K562 (cell line): ENCODE data around the gene CTNNA3. TPM values are rescaled to one million over a fixed set of nuclear protein-coding genes. Genes with fewer than 3 reads are reported as not detected.

ENCODE experiments used
- ATAC-seq: fragments of 200-7000 bp; cut with Tn5 transposase; 3 replicates; pipeline ENCODE4 v1.9.1; 2020; ENCODE audit warnings: moderate library complexity
- BruUV-seq: library from RNA; stranded (reverse); fragments of 400-500 nt; replicated peaks from 2 replicates; lab custom pipeline; 2021; lab: Mats Ljungman, UMichigan
- CTCF ChIA-PET: fragments of 300-600 bp; formaldehyde crosslinking; extraction: SDS; loops from one replicate; lab custom pipeline; 2021; ENCODE audit warnings: low intra/inter-chr PET ratio; lab: Yijun Ruan, JAX
- POLR2A ChIA-PET: fragments of 300-600, 350-650 bp; sonication (Branson Sonifier 250); formaldehyde crosslinking; extraction: SDS; loops from one replicate; lab custom pipeline; 2021; ENCODE audit warnings: antibody characterized with exemption, inconsistent platforms; lab: Yijun Ruan, JAX
- DNase-seq, 4 experiments: peaks; one replicate each; pipeline versions ENCODE4 v3.0.0 to v3.0.0-alpha.2; 2011 to 2018; ENCODE audit warnings: low spot score in 3 of 4, mixed read lengths in 3 of 4; ENCODE audit errors: extremely low read depth in 1 of 4
- FAIRE-seq: peaks from 2 replicates; lab custom pipeline; 2011; peaks lifted over from hg19 to GRCh38; lab: Jason Lieb, UNC
- H2AFZ ChIP-seq: 2 replicates; pipeline ENCODE4 v1.6.0; 2011; ENCODE audit warnings: low read depth, low read length, control low read depth, inconsistent platforms
- H3K27ac ChIP-seq: fragments of 200-600 bp; 3 replicates; pipeline ENCODE4 v1.8.0; 2011; ENCODE audit warnings: low read depth, mild to moderate bottlenecking, control low read depth, inconsistent platforms, low read length, moderate library complexity, mixed read lengths; ENCODE audit errors: extremely low read depth
- H3K27me3 ChIP-seq, 2 experiments: fragments of 300-600 bp in 1 of 2; 2 replicates in 1 of 2; 3 replicates in 1 of 2; pipeline versions ENCODE4 v1.6.0 to v1.8.0; 2011; ENCODE audit warnings: inconsistent platforms in 2 of 2, low read length in 2 of 2, mild to moderate bottlenecking in 1 of 2, mixed read lengths in 1 of 2, moderate library complexity in 1 of 2; ENCODE audit not compliant: control insufficient read depth in 2 of 2, insufficient read depth in 2 of 2
- H3K36me3 ChIP-seq: fragments of 300-600 bp; 3 replicates; pipeline ENCODE4 v1.8.0; 2011; ENCODE audit warnings: mild to moderate bottlenecking, low read length, inconsistent platforms; ENCODE audit not compliant: control insufficient read depth, insufficient read depth
- H3K4me1 ChIP-seq, 2 experiments: fragments of 200-600 bp in 1 of 2; replicated peaks in 1 of 2; 2 replicates in 1 of 2; 3 replicates in 1 of 2; pipeline versions ENCODE4 v1.5.1 to v1.8.0; 2011; ENCODE audit warnings: inconsistent platforms in 2 of 2, low read length in 2 of 2, mild to moderate bottlenecking in 1 of 2, mixed read lengths in 1 of 2, moderate library complexity in 1 of 2; ENCODE audit not compliant: control insufficient read depth in 2 of 2, insufficient read depth in 2 of 2
- H3K4me2 ChIP-seq: 2 replicates; pipeline ENCODE4 v1.6.1; 2011; ENCODE audit warnings: low read length, control low read depth, inconsistent platforms, mixed read lengths; ENCODE audit not compliant: insufficient read depth
- H3K4me3 ChIP-seq: fragments of 200-600 bp; sonication (generic), shearing (Covaris generic); 2 replicates; pipeline ENCODE4 v1.5.1; 2016; ENCODE audit warnings: control low read depth, inconsistent platforms
- H3K79me2 ChIP-seq: fragments of 200-600 bp; 3 replicates; pipeline ENCODE4 v1.8.0; 2011; ENCODE audit warnings: low read length, inconsistent platforms; ENCODE audit not compliant: control insufficient read depth, insufficient read depth
- H3K9ac ChIP-seq, 2 experiments: 2 replicates each; pipeline versions ENCODE4 v1.6.0 to v1.6.1; 2011; ENCODE audit warnings: low read depth in 2 of 2, low read length in 2 of 2, control low read depth in 1 of 2, inconsistent platforms in 1 of 2, mild to moderate bottlenecking in 1 of 2, mixed read lengths in 1 of 2; ENCODE audit not compliant: insufficient read depth in 1 of 2
- H3K9me1 ChIP-seq: one replicate; pipeline ENCODE4 v1.6.0; 2011; ENCODE audit warnings: inconsistent platforms, mild to moderate bottlenecking, low read length, moderate library complexity; ENCODE audit not compliant: control insufficient read depth, insufficient read depth
- H3K9me3 ChIP-seq: replicated peaks from 2 replicates; pipeline ENCODE4 v1.5.1; 2011; ENCODE audit warnings: low read depth, low read length, inconsistent platforms; ENCODE audit not compliant: control insufficient read depth, insufficient read depth
- H4K20me1 ChIP-seq: replicated peaks from 2 replicates; pipeline ENCODE4 v1.6.1; 2011; ENCODE audit warnings: low read length, inconsistent platforms, mixed read lengths; ENCODE audit not compliant: control insufficient read depth, insufficient read depth
- ADNP ChIP-seq: fragments of 200-800 bp; sonication (Bioruptor generic); IDR thresholded peaks from 2 replicates; pipeline ENCODE4 v1.6.1; 2016; ENCODE audit warnings: missing genetic modification characterization, missing compliant biosample characterization
- ARHGAP35 ChIP-seq: fragments of 450-650 bp; IDR thresholded peaks from 2 replicates; pipeline ENCODE4 v1.6.1; 2018; ENCODE audit not compliant: partially characterized antibody
- BMI1 ChIP-seq: fragments of 150-350 bp; IDR thresholded peaks from 2 replicates; pipeline ENCODE4 v1.6.1; 2014; ENCODE audit warnings: low read length
- DPF2 ChIP-seq: fragments of 450-650 bp; IDR thresholded peaks from 2 replicates; pipeline ENCODE4 v1.6.1; 2016
- FOXJ3 ChIP-seq: sonication (generic); formaldehyde crosslinking; IDR thresholded peaks from 2 replicates; pipeline ENCODE4 v1.4.0; 2020; ENCODE audit warnings: mild to moderate bottlenecking, missing genetic modification reagents
- HNRNPK ChIP-seq: fragments of 200-400 bp; formaldehyde crosslinking; IDR thresholded peaks from one replicate; pipeline ENCODE4 v1.6.1; 2018; ENCODE audit warnings: mild to moderate bottlenecking, low read depth, low read length; ENCODE audit not compliant: poor library complexity, severe bottlenecking
- KAT2B ChIP-seq: IDR thresholded peaks from one replicate; pipeline ENCODE4 v1.6.1; 2012; ENCODE audit warnings: low read depth, mild to moderate bottlenecking, control low read depth, inconsistent platforms, low read length, moderate library complexity
- KDM1A ChIP-seq, 2 experiments: fragments of 450-650 bp; IDR thresholded peaks; 2 replicates each; pipeline ENCODE4 v1.6.1; 2016; ENCODE audit warnings: mild to moderate bottlenecking in 2 of 2
- RBM22 ChIP-seq: fragments of 200-400 bp; formaldehyde crosslinking; IDR thresholded peaks from 2 replicates; pipeline ENCODE4 v1.6.1; 2018; ENCODE audit warnings: low read length, low read depth; ENCODE audit not compliant: poor library complexity, severe bottlenecking
- RFX1 ChIP-seq: fragments of 450-650 bp; IDR thresholded peaks from 2 replicates; pipeline ENCODE4 v1.6.1; 2016; ENCODE audit warnings: mild to moderate bottlenecking, moderate library complexity
- TCFL5 ChIP-seq: fragments of 250-450 bp; sonication (Bioruptor Pico); conservative IDR thresholded peaks from 2 replicates; pipeline ENCODE4 v1.6.1; 2021; ENCODE audit warnings: mild to moderate bottlenecking, moderate library complexity, matching md5 sums
- THRAP3 ChIP-seq: fragments of 450-650 bp; IDR thresholded peaks from 2 replicates; pipeline ENCODE4 v1.6.1; 2016; ENCODE audit warnings: mild to moderate bottlenecking, inconsistent platforms, borderline replicate concordance
- ZNF23 ChIP-seq: fragments of 250-450 bp; sonication (Bioruptor Pico); IDR thresholded peaks from 2 replicates; pipeline ENCODE4 v1.4.0; 2020; ENCODE audit warnings: mild to moderate bottlenecking
- ZNF707 ChIP-seq: fragments of 250-450 bp; sonication (Bioruptor Pico); conservative IDR thresholded peaks from 2 replicates; pipeline ENCODE4 v1.8.0; 2022; ENCODE audit warnings: inconsistent platforms, mild to moderate bottlenecking, moderate library complexity
- WGBS: fragments of 100-300 bp; shearing (Covaris generic); methylation state at CpG from one replicate; pipeline ENCODE4 v1.1.6; 2016; ENCODE audit warnings: low coverage, mixed read lengths; ENCODE audit not compliant: insufficient coverage; ENCODE audit errors: missing lambda C conversion rate; 5-methylcytosine and 5-hydroxymethylcytosine counted together
- in situ Hi-C: fragments of 300-500 bp; cut with MboI; formaldehyde crosslinking; loops from 4 replicates; pipeline ENCODE4 v1.15.0; 2018; ENCODE audit warnings: inconsistent platforms, mixed read lengths
- intact Hi-C: fragments of 100-400 bp; cut with micrococcal nuclease; formaldehyde crosslinking; loops from 2 replicates; pipeline ENCODE4 v1.14.2; 2022
- polyA plus RNA-seq, 8 experiments: library from polyadenylated mRNA; depleted of rRNA in 4 of 8; stranded (reverse) in 5 of 8; unstranded in 3 of 8; fragments of >200 nt; fragmentation: Nextera tagmentation in 2 of 8; fragmentation: Illumina TruSeq in 1 of 8; extraction: Ambion mirVana in 2 of 8; extraction: Trizol in 1 of 8; gene quantifications; 2 replicates each; pipeline versions ENCODE4 v1.2.1 to v1.2.3, GENCODE V29; 2011 to 2014; ENCODE audit warnings: inconsistent platforms in 1 of 8, missing spikeins in 1 of 8
- total RNA-seq, 7 experiments: library from RNA; depleted of rRNA in 6 of 7; stranded (reverse); fragments of >200 nt in 6 of 7; fragmentation: Illumina TruSeq in 2 of 7; extraction: Trizol in 2 of 7; gene quantifications; 2 replicates each; pipeline versions ENCODE4 v1.2.1 to v1.2.3, GENCODE V29; 2011 to 2021; ENCODE audit warnings: low replicate concordance in 1 of 7
- TF ChIP-seq, protein P1 (sequence below): fragments of 450-650 bp; IDR thresholded peaks from 2 replicates; pipeline ENCODE4 v1.6.1; 2016; ENCODE audit warnings: borderline replicate concordance
- TF ChIP-seq, protein P2 (sequence below), 2 experiments: fragments of 450-650 bp; IDR thresholded peaks; 2 replicates each; pipeline ENCODE4 v1.6.1; 2018; ENCODE audit warnings: mild to moderate bottlenecking in 2 of 2, low read depth in 1 of 2; ENCODE audit not compliant: partially characterized antibody in 2 of 2

CTNNA3 gene
- total and polyA plus RNA-seq, 9 of the 15 experiments (the other 6 are each of a cell fraction or from before 2014, with no cell fraction given): 0.04 TPM; not detected in 8

DNA sequence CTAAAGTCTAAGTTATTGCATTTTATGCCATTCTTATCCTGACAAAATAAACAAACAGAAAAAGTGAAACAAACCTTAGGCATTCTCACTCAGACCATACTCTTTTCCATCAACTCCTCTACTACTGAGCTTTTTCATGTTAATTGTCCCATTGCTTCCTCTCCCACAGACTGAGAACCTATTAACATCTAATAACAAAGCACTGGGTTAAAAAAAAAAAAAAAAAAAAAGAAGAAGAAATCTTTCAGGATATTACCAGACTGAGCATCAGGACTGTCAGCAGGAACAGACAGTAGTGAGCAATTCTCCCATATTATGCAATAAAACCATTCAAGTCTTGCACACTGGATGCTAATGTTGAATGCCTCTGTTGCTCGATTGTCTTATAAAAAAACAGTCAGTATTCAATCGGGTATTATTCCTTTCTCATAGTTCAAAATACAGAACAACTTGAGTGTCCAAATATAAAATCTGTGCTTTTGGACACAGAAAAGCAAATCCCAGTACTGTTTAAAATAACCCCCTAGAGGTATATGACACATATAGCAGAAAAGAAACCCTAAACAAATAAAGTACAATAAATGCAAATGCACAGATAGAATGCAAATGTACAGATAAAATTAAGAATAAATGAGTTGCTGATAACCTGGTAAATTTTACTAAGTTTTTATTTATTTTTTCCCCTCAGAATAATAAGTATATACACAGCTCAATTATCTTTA, 1301.5 kb downstream of the CTNNA3 start (continued):
- TF ChIP-seq, protein P1, sequence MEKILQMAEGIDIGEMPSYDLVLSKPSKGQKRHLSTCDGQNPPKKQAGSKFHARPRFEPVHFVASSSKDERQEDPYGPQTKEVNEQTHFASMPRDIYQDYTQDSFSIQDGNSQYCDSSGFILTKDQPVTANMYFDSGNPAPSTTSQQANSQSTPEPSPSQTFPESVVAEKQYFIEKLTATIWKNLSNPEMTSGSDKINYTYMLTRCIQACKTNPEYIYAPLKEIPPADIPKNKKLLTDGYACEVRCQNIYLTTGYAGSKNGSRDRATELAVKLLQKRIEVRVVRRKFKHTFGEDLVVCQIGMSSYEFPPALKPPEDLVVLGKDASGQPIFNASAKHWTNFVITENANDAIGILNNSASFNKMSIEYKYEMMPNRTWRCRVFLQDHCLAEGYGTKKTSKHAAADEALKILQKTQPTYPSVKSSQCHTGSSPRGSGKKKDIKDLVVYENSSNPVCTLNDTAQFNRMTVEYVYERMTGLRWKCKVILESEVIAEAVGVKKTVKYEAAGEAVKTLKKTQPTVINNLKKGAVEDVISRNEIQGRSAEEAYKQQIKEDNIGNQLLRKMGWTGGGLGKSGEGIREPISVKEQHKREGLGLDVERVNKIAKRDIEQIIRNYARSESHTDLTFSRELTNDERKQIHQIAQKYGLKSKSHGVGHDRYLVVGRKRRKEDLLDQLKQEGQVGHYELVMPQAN: no peak
- no peak for TF ChIP-seq ZNF23 (CRISPR knock-in tag)
- no peak for TF ChIP-seq HNRNPK

DNA sequence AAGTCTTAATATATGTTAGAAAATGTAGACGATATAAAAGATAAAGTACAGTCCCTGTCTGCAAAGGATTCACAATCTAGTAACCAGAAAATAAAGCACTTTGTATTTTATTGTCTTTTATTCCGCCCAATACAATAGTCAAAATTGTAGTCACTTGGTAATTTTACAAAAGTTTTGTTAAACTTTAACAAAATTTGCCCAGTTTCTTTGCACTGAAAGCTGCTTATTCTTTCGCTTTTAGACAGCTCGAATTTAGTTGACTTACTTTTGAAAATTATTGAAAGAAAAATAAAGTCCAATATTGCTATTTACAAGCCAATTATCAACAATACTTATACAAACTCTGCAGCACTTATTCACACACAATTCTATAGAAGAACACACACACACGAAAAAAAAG, 1305.1 kb downstream of the CTNNA3 start:
- no peak overlapping the region for H2AFZ ChIP-seq
- no peak for DNase-seq
- no peaks in the 10 kb centered on the region for H4K20me1 ChIP-seq
- H3K79me2 ChIP-seq: no peaks in the 10 kb centered on the region
- no peaks in the 10 kb centered on the region for H3K9me3 ChIP-seq
- no TSS peak for BruUV-seq
- H3K9ac ChIP-seq: no peak overlapping the region
- no peaks in the 10 kb centered on the region for H3K4me1 ChIP-seq
- no peak overlapping the region for H3K27ac ChIP-seq
- in situ Hi-C loops (no loop called here), intact Hi-C loops (no loop called here)
- no peaks in the 10 kb centered on the region for H3K9me1 ChIP-seq
- CTCF ChIA-PET: no interaction called here
- POLR2A ChIA-PET: no interaction called here
- TF ChIP-seq ZNF707 (CRISPR knock-in tag): no peak
- TF ChIP-seq KAT2B: no peak
- TF ChIP-seq DPF2: no peak
- no peak for TF ChIP-seq BMI1
- no peak for TF ChIP-seq RBM22
- TF ChIP-seq ADNP (tag): no peak
- TF ChIP-seq, protein P2, sequence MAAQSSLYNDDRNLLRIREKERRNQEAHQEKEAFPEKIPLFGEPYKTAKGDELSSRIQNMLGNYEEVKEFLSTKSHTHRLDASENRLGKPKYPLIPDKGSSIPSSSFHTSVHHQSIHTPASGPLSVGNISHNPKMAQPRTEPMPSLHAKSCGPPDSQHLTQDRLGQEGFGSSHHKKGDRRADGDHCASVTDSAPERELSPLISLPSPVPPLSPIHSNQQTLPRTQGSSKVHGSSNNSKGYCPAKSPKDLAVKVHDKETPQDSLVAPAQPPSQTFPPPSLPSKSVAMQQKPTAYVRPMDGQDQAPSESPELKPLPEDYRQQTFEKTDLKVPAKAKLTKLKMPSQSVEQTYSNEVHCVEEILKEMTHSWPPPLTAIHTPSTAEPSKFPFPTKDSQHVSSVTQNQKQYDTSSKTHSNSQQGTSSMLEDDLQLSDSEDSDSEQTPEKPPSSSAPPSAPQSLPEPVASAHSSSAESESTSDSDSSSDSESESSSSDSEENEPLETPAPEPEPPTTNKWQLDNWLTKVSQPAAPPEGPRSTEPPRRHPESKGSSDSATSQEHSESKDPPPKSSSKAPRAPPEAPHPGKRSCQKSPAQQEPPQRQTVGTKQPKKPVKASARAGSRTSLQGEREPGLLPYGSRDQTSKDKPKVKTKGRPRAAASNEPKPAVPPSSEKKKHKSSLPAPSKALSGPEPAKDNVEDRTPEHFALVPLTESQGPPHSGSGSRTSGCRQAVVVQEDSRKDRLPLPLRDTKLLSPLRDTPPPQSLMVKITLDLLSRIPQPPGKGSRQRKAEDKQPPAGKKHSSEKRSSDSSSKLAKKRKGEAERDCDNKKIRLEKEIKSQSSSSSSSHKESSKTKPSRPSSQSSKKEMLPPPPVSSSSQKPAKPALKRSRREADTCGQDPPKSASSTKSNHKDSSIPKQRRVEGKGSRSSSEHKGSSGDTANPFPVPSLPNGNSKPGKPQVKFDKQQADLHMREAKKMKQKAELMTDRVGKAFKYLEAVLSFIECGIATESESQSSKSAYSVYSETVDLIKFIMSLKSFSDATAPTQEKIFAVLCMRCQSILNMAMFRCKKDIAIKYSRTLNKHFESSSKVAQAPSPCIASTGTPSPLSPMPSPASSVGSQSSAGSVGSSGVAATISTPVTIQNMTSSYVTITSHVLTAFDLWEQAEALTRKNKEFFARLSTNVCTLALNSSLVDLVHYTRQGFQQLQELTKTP (IDR thresholded peaks at IDR 0.05; ENCODE audit: low read depth in 1 of 2, partially characterized antibody in 2 of 2): no peak
- TF ChIP-seq ARHGAP35: no peak
- TF ChIP-seq KDM1A (IDR thresholded peaks at IDR 0.05): no peak
- no peak for TF ChIP-seq FOXJ3 (CRISPR knock-in tag)
- no peak for TF ChIP-seq THRAP3
- no peak for TF ChIP-seq TCFL5 (CRISPR knock-in tag)
- no peak for TF ChIP-seq RFX1
- no peak for ATAC-seq
- FAIRE-seq: no peak
- no peaks in the 10 kb centered on the region for H3K27me3 ChIP-seq
- WGBS: under 1% methylated on average over 5 of the region's 5 CpGs
- H3K36me3 ChIP-seq: no peaks in the 10 kb centered on the region
- H3K4me2 ChIP-seq: no peak overlapping the region
- H3K4me3 ChIP-seq: no peak overlapping the region
